OCI-LY3 (cell line): ENCODE results near the gene CHST15.

Experiments
- EZH2phosphoT487 ChIP-seq: fragments of 200-600 bp; shearing (Covaris generic); IDR thresholded peaks from 2 replicates; pipeline ENCODE4 v1.6.1; 2018; ENCODE audit warnings: antibody characterized with exemption, mixed run types, low read depth
- TF ChIP-seq, protein P1 (sequence below): fragments of 200-600, 300-600 bp; sonication (generic); IDR thresholded peaks from 2 replicates; pipeline ENCODE4 v1.5.1; 2014; ENCODE audit warnings: antibody characterized with exemption, low read length, low read depth

GRCh38 chr10:124016804-124017375, 76.5 kb downstream of the CHST15 start:
- TF ChIP-seq, protein P1, sequence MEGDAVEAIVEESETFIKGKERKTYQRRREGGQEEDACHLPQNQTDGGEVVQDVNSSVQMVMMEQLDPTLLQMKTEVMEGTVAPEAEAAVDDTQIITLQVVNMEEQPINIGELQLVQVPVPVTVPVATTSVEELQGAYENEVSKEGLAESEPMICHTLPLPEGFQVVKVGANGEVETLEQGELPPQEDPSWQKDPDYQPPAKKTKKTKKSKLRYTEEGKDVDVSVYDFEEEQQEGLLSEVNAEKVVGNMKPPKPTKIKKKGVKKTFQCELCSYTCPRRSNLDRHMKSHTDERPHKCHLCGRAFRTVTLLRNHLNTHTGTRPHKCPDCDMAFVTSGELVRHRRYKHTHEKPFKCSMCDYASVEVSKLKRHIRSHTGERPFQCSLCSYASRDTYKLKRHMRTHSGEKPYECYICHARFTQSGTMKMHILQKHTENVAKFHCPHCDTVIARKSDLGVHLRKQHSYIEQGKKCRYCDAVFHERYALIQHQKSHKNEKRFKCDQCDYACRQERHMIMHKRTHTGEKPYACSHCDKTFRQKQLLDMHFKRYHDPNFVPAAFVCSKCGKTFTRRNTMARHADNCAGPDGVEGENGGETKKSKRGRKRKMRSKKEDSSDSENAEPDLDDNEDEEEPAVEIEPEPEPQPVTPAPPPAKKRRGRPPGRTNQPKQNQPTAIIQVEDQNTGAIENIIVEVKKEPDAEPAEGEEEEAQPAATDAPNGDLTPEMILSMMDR: no peak
- TF ChIP-seq EZH2phosphoT487: no peak
